ENCODE measurements around the gene ORC6.
"Not testable (repeated sequence)": the region's sequence is repeated elsewhere in the genome, so short reads cannot be mapped to it uniquely, and the experiment has no call there.

DNA sequence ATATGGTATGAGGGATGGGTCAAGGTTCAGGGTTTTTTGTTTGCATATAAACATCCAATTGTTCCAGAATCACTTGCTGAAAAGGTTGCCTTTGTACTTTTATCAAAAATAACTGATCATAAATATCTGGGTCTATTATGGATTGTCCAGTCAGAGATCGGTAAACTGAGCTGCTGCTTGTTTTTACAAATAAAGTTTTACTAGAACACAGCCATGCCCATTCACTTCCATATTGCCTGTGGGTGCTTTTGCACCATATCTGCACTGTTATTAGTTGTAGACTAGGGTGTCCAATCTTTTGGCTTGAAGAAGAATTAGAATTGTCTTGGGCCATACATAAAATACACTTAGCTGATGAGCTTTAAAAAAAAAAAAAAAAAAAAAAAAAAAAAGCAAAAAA, 11.5 kb upstream of the ORC6 start:
- TF ChIP-seq, protein P1, sequence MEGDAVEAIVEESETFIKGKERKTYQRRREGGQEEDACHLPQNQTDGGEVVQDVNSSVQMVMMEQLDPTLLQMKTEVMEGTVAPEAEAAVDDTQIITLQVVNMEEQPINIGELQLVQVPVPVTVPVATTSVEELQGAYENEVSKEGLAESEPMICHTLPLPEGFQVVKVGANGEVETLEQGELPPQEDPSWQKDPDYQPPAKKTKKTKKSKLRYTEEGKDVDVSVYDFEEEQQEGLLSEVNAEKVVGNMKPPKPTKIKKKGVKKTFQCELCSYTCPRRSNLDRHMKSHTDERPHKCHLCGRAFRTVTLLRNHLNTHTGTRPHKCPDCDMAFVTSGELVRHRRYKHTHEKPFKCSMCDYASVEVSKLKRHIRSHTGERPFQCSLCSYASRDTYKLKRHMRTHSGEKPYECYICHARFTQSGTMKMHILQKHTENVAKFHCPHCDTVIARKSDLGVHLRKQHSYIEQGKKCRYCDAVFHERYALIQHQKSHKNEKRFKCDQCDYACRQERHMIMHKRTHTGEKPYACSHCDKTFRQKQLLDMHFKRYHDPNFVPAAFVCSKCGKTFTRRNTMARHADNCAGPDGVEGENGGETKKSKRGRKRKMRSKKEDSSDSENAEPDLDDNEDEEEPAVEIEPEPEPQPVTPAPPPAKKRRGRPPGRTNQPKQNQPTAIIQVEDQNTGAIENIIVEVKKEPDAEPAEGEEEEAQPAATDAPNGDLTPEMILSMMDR (IDR thresholded peaks at IDR 0.05; ENCODE audit: low read depth, low read length, poor library complexity, severe bottlenecking): not testable (repeated sequence)
- TF ChIP-seq EZH2phosphoT487 (IDR thresholded peaks at IDR 0.05; ENCODE audit: borderline replicate concordance, low read length): not testable (repeated sequence)
